Ishikawa (cell line): ENCODE results near the gene BDKRB2.

ENCODE experiments used
- CEBPB ChIP-seq: IDR thresholded peaks from 2 replicates; pipeline ENCODE4 v1.6.1; 2012
- CREB1 ChIP-seq: IDR thresholded peaks from 2 replicates; pipeline ENCODE4 v1.6.1; 2012; ENCODE audit warnings: low read depth
- EGR1 ChIP-seq: IDR thresholded peaks from 2 replicates; pipeline ENCODE4 v1.6.1; 2012
- EP300 ChIP-seq: IDR thresholded peaks from 2 replicates; pipeline ENCODE4 v1.6.1; 2012; ENCODE audit warnings: borderline replicate concordance
- FOXM1 ChIP-seq: IDR thresholded peaks from 2 replicates; pipeline ENCODE4 v1.6.1; 2012; ENCODE audit warnings: low read depth, borderline replicate concordance
- NFIC ChIP-seq: IDR thresholded peaks from 2 replicates; pipeline ENCODE4 v1.6.1; 2012
- RAD21 ChIP-seq: IDR thresholded peaks from 2 replicates; pipeline ENCODE4 v1.6.1; 2012; ENCODE audit warnings: low read depth
- REST ChIP-seq: IDR thresholded peaks from 2 replicates; pipeline ENCODE4 v1.6.1; 2012; ENCODE audit warnings: low read depth, mild to moderate bottlenecking
- TAF1 ChIP-seq: IDR thresholded peaks from 2 replicates; pipeline ENCODE4 v1.6.1; 2012; ENCODE audit warnings: low read depth, mild to moderate bottlenecking
- TCF12 ChIP-seq: IDR thresholded peaks from 2 replicates; pipeline ENCODE4 v1.6.1; 2012; ENCODE audit warnings: low read depth
- TEAD4 ChIP-seq: IDR thresholded peaks from 2 replicates; pipeline ENCODE4 v1.6.1; 2012
- YY1 ChIP-seq: IDR thresholded peaks from 2 replicates; pipeline ENCODE4 v1.6.1; 2012; ENCODE audit warnings: low read depth
- ZBTB7A ChIP-seq: IDR thresholded peaks from 2 replicates; pipeline ENCODE4 v1.6.1; 2012; ENCODE audit warnings: low read depth
- TF ChIP-seq, protein P1 (sequence below): IDR thresholded peaks from 2 replicates; pipeline ENCODE4 v1.6.1; 2012
- TF ChIP-seq, protein P2 (sequence below): IDR thresholded peaks from 2 replicates; pipeline ENCODE4 v1.6.1; 2012

Gene BDKRB2

DNA sequence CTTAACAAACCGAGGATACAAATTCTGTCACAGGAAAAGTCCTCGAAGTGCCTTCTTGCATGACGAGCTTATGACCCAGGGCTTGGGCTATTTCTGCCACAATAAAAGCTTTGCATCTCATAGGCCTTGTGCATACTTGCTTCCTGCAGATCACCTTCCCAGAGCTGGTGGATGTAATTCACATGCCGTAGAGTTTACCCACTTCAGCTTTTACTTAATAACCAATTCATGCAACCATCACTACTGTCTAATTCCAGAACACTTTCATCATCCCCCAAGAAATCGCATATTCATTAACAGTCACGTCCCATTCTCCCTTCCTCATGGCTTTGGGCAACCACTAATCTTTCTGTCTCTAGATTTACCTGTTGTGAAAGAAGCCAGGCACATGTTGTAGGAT is 42.4 kb downstream of the BDKRB2 start:
- TF ChIP-seq EP300 (no peak), CREB1 (no peak), EGR1 (no peak), RAD21 (no peak), CEBPB (no peak), TCF12 (no peak), YY1 (no peak), ZBTB7A (no peak)
- TF ChIP-seq, protein P1, sequence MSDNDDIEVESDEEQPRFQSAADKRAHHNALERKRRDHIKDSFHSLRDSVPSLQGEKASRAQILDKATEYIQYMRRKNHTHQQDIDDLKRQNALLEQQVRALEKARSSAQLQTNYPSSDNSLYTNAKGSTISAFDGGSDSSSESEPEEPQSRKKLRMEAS = no peak

GRCh38 chr14:96249029-96249428 is 44.4 kb downstream of the BDKRB2 start:
- TF ChIP-seq EP300 = no peak
- no peak for TF ChIP-seq FOXM1
- no peak for TF ChIP-seq NFIC
- no peak for TF ChIP-seq CEBPB
- TF ChIP-seq CREB1 = no peak
- no peak for TF ChIP-seq RAD21
- no peak for TF ChIP-seq TEAD4
- TF ChIP-seq ZBTB7A = no peak
- TF ChIP-seq TAF1 = no peak
- TF ChIP-seq TCF12 = no peak
- no peak for TF ChIP-seq YY1
- TF ChIP-seq, protein P2, sequence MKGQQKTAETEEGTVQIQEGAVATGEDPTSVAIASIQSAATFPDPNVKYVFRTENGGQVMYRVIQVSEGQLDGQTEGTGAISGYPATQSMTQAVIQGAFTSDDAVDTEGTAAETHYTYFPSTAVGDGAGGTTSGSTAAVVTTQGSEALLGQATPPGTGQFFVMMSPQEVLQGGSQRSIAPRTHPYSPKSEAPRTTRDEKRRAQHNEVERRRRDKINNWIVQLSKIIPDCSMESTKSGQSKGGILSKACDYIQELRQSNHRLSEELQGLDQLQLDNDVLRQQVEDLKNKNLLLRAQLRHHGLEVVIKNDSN = no peak
- TF ChIP-seq, protein P1 = no peak
- no peak for TF ChIP-seq REST
- TF ChIP-seq EGR1 = no peak

DNA sequence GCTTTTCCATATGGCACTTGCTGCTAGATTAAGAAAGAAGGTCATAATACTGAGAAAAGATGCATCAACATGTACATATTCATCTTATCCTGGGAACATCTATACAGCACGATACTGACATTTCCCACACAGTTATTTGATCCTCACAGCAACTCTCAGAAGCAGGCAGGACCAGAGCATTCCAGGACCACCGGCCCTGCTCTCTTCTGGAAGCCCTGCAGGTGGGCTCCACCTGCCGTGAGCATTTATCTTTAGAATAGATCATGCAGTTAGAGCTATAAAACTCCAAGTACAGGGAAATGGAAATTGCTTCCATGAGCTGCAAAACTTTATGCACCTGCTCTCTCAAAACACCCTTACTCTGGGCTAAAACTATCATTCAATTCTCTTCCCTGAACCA is 45.8 kb downstream of the BDKRB2 start:
- TF ChIP-seq CREB1 (no peak), NFIC (no peak), FOXM1 (no peak), ZBTB7A (no peak), YY1 (no peak), TCF12 (no peak), TAF1 (no peak), REST (no peak), CEBPB (no peak), EGR1 (no peak), EP300 (no peak), TEAD4 (no peak), RAD21 (no peak)
- TF ChIP-seq, protein P1 = no peak
- TF ChIP-seq, protein P2 = no peak

DNA sequence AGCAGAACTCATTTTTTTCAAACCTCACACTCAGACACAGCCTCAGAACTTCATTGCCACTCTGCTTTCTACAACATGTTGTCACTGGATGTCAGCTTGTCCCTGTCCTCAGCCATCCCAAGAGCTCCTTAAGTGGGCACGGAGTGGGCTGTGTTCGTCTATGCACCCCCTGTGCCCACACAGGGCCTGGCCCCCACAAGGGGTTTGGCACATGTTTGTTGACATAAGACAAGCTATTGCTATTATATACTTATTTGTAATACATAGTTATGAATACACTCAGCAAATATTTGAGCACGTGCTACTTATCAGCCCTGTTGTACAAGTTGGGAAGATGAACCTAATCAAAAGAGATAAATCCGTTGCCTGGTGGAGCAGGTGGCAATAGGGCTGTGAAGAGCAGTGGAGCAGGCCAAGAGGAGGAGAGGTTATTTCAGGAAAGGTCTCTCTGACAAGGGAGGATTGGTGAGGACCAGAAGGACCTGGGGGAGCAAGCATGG is 47.1 kb downstream of the BDKRB2 start:
- no peak for TF ChIP-seq RAD21
- TF ChIP-seq YY1 = no peak
- TF ChIP-seq REST = no peak
- no peak for TF ChIP-seq EP300
- no peak for TF ChIP-seq TCF12
- TF ChIP-seq FOXM1 = no peak
- no peak for TF ChIP-seq CEBPB
- no peak for TF ChIP-seq NFIC
- TF ChIP-seq CREB1 = no peak
- no peak for TF ChIP-seq TEAD4
- TF ChIP-seq TAF1 = no peak
- no peak for TF ChIP-seq EGR1
- no peak for TF ChIP-seq ZBTB7A
- TF ChIP-seq, protein P2 = no peak
- TF ChIP-seq, protein P1 = no peak
